ENCODE data around the gene PHF5A. TPM values are rescaled to one million over a fixed set of nuclear protein-coding genes. Genes with fewer than 3 reads are reported as not detected.

The PHF5A gene
- total and polyA plus RNA-seq, 10 of the 15 experiments (the other 5 are each of a cell fraction or from before 2014, with no cell fraction given): 40.5 to 115 (median 79.2) TPM

DNA sequence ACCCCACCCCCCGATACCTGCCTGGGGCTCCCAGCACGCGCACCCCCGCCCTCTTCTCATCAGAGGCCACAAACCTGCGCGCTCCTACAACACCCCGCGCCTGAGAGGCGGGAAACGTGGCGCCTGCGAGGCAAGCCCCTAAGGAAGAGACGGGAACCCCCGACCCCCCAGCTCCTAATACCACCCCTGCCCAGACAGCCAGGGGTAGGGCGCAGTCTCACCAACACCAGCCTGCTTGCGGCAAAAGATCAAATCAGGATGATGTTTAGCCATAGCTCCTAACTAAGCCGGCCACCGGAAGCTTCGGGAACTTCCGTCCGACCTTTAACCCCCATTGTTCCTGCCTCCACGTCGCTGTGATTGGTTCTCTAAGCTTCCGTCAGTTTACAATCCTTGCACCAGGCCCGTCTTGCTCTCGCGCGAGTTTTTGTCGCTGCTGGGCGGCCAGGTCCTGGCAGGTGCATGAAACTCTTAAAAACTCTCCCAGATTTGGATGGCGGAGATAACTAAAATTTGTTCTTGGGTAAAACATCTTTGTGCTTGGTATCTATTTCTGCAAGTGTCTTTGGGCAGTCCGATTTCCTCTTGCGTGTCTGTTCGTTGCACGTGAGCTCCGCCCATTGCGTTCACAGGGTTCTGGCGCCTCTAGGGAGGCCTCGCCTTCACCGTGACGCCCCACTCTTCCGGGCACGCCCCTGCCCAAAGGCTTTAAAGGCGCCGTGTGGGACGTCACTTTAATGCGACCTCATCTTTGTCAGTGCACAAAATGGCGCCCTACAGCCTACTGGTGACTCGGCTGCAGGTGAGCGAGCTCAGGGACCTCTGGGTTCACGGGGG, at the start of gene PHF5A, which contains the start of gene ACO2 (continued):
- no peak for TF ChIP-seq BCL11A (IDR thresholded peaks at IDR 0.05; ENCODE audit: low read depth, low read length)
- TF ChIP-seq RAD51 (IDR thresholded peaks at IDR 0.05): peak; percentile 93
- no peak for TF ChIP-seq CHD1 (IDR thresholded peaks at IDR 0.05; ENCODE audit: low read depth, low read length)
- TF ChIP-seq JUNB (IDR thresholded peaks at IDR 0.05): no peak
- TF ChIP-seq NR2F1 (conservative IDR thresholded peaks at IDR 0.05): peak; percentile 71
- TF ChIP-seq BHLHE40 (IDR thresholded peaks at IDR 0.05; ENCODE audit: borderline replicate concordance in 1 of 2, low read depth in 2 of 2, low read length in 1 of 2): peak; percentile 99 to 100
- no peak for TF ChIP-seq HDAC6 (IDR thresholded peaks at IDR 0.05; ENCODE audit: unreplicated experiment)
- TF ChIP-seq POU2F2 (IDR thresholded peaks at IDR 0.05; ENCODE audit: borderline replicate concordance, low read depth, low read length): peak; percentile 20; the same call in 1 of the 3 replicates
- TF ChIP-seq SUPT20H (IDR thresholded peaks at IDR 0.05; ENCODE audit: borderline replicate concordance, control insufficient read depth, low read depth, low read length): no peak
- TF ChIP-seq JUND (IDR thresholded peaks at IDR 0.05; ENCODE audit: low read depth, low read length): no peak
- TF ChIP-seq E4F1 (IDR thresholded peaks at IDR 0.05; ENCODE audit: borderline replicate concordance, partially characterized antibody): peak; percentile 91
- TF ChIP-seq POLR2A (IDR thresholded peaks at IDR 0.05; ENCODE audit: low read depth, low read length): peak; percentile 81
- peak; percentile 98 for TF ChIP-seq CREB1 (IDR thresholded peaks at IDR 0.05; ENCODE audit: low read depth)
- no peak for TF ChIP-seq ESRRA (IDR thresholded peaks at IDR 0.05; ENCODE audit: low read length)
- TF ChIP-seq, protein P1, sequence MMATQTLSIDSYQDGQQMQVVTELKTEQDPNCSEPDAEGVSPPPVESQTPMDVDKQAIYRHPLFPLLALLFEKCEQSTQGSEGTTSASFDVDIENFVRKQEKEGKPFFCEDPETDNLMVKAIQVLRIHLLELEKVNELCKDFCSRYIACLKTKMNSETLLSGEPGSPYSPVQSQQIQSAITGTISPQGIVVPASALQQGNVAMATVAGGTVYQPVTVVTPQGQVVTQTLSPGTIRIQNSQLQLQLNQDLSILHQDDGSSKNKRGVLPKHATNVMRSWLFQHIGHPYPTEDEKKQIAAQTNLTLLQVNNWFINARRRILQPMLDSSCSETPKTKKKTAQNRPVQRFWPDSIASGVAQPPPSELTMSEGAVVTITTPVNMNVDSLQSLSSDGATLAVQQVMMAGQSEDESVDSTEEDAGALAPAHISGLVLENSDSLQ (IDR thresholded peaks at IDR 0.05): peak; percentile 96
- peak; percentile 71 for TF ChIP-seq SREBF1 (IDR thresholded peaks at IDR 0.05; ENCODE audit: low read length)
- TF ChIP-seq YBX1 (IDR thresholded peaks at IDR 0.05): no peak
- peak; percentile 99 for TF ChIP-seq RELB (IDR thresholded peaks at IDR 0.05; ENCODE audit: low read depth)
- TF ChIP-seq CBX5 (IDR thresholded peaks at IDR 0.05; ENCODE audit: low read depth): no peak
- no peak for TF ChIP-seq EZH2 (IDR thresholded peaks at IDR 0.05; ENCODE audit: borderline replicate concordance, control insufficient read depth, low read depth, low read length)
- TF ChIP-seq NFYB (IDR thresholded peaks at IDR 0.05; ENCODE audit: insufficient read depth, low read depth, low read length): peak; percentile 100
- TF ChIP-seq NFXL1 (IDR thresholded peaks at IDR 0.05; ENCODE audit: borderline replicate concordance): no peak
